Measurements from ENCODE around the gene ARID5B.
A peak's percentile ranks its signal among the peaks of the same experiment; 100 is the strongest.

Gene ARID5B

GRCh38 chr10:61899997-61900828 lies 1.3 kb upstream of the ARID5B start:
- Histone ChIP-seq H3K9ac (ENCODE audit: low read depth, low read length) (peak overlapping the region; percentile 92), H3K4me2 (ENCODE audit: low read length) (peak overlapping the region; percentile 95), H3K27me3 (ENCODE audit: control insufficient read depth, insufficient read depth, low read length) (no peaks in the 10 kb centered on the region), H3K4me1 (ENCODE audit: control insufficient read depth, insufficient read depth, low read length) (peaks cover 48% of the 10 kb centered on the region), H3K4me3 (ENCODE audit: low read length) (peak overlapping the region; percentile 83), H3K36me3 (ENCODE audit: insufficient read depth, low read length) (no peaks in the 10 kb centered on the region), H3K9me3 (replicated peaks; ENCODE audit: low read length) (no peaks in the 10 kb centered on the region)

GRCh38 chr10:61901829-61902444 lies 438 bp downstream of the ARID5B start:
- Histone ChIP-seq H3K36me3 (ENCODE audit: insufficient read depth, low read length) (no peaks in the 10 kb centered on the region), H3K4me2 (ENCODE audit: low read length) (peak overlapping the region; percentile 95), H3K27me3 (ENCODE audit: control insufficient read depth, insufficient read depth, low read length) (no peaks in the 10 kb centered on the region), H3K4me3 (ENCODE audit: low read length) (peak overlapping the region; percentile 83), H3K9me3 (replicated peaks; ENCODE audit: low read length) (no peaks in the 10 kb centered on the region), H3K4me1 (ENCODE audit: control insufficient read depth, insufficient read depth, low read length) (peaks cover 43% of the 10 kb centered on the region), H3K9ac (ENCODE audit: low read depth, low read length) (peak overlapping the region; percentile 83)

- no peaks in the 10 kb centered on the region for H3K36me3 ChIP-seq (ENCODE audit: insufficient read depth, low read length)
- H3K4me1 ChIP-seq (ENCODE audit: control insufficient read depth, insufficient read depth, low read length), result peaks cover 36% of the 10 kb centered on the region
Observed at GRCh38 chr10:61902445-61903220, 1.1 kb downstream of the ARID5B start.

DNA sequence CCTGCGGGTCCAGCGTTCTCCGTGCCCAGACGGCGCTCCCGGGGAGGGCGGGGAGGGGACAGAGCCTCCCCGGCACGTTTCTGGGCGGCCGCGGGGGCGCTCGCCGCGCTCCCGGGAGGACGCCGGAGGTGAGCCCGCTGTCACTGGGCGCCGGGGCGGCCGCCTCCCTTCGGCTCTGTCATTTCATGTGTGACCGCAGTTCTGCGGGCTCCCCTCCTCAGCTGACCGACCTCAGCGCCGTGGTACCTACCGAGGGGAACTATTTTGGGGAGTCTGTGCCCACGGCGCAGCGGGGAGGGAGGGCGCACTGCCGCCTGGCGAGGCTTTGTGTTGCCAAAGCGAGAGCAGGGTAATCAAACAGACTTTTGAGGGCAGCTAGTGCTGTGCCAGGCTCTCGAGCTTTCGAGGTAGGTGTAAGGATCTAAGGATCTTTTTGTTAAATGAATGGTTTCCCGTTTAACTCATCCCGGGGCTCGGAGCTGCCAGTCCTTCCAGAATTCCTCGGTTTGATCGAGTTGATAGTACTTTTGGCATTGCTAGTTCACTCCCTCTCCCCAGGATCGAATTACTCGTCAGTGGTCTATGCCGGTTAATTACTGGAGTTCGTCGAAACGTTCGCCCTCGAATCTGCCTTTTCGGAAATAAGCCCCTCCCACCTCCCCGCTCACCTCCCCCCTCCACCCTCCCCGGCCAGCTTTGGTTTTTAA lies 1.9 kb downstream of the ARID5B start:
- H3K4me1 ChIP-seq (ENCODE audit: control insufficient read depth, insufficient read depth, low read length), result peaks cover 29% of the 10 kb centered on the region
- no peaks in the 10 kb centered on the region for H3K27me3 ChIP-seq (ENCODE audit: control insufficient read depth, insufficient read depth, low read length)
- peak overlapping the region; percentile 83 for H3K4me3 ChIP-seq (ENCODE audit: low read length)
- H3K36me3 ChIP-seq (ENCODE audit: insufficient read depth, low read length), result no peaks in the 10 kb centered on the region
- peak overlapping the region; percentile 83 for H3K9ac ChIP-seq (ENCODE audit: low read depth, low read length)
- peak overlapping the region; percentile 95 for H3K4me2 ChIP-seq (ENCODE audit: low read length)
- no peaks in the 10 kb centered on the region for H3K9me3 ChIP-seq (replicated peaks; ENCODE audit: low read length)

More at GRCh38 chr10:61902445-61903220, 1.1 kb downstream of the ARID5B start:
- Histone ChIP-seq H3K4me3 (ENCODE audit: low read length) (peak overlapping the region; percentile 83), H3K9me3 (replicated peaks; ENCODE audit: low read length) (no peaks in the 10 kb centered on the region), H3K27me3 (ENCODE audit: control insufficient read depth, insufficient read depth, low read length) (no peaks in the 10 kb centered on the region), H3K4me2 (ENCODE audit: low read length) (peak overlapping the region; percentile 95), H3K9ac (ENCODE audit: low read depth, low read length) (peak overlapping the region; percentile 83)

GRCh38 chr10:61903928-61904344 lies 2.4 kb downstream of the ARID5B start:
- Histone ChIP-seq H3K4me2 (ENCODE audit: low read length) (peak overlapping the region; percentile 95), H3K4me1 (ENCODE audit: control insufficient read depth, insufficient read depth, low read length) (peaks cover 23% of the 10 kb centered on the region), H3K4me3 (ENCODE audit: low read length) (peak overlapping the region; percentile 83), H3K9me3 (replicated peaks; ENCODE audit: low read length) (no peaks in the 10 kb centered on the region), H3K27me3 (ENCODE audit: control insufficient read depth, insufficient read depth, low read length) (no peaks in the 10 kb centered on the region), H3K36me3 (ENCODE audit: insufficient read depth, low read length) (no peaks in the 10 kb centered on the region), H3K9ac (ENCODE audit: low read depth, low read length) (peak overlapping the region; percentile 83)

- Histone ChIP-seq H3K4me1 (ENCODE audit: control insufficient read depth, insufficient read depth, low read length) (peaks cover 14% of the 10 kb centered on the region), H3K4me2 (ENCODE audit: low read length) (peak overlapping the region; percentile 95), H3K9me3 (replicated peaks; ENCODE audit: low read length) (no peaks in the 10 kb centered on the region), H3K36me3 (ENCODE audit: insufficient read depth, low read length) (no peaks in the 10 kb centered on the region), H3K9ac (ENCODE audit: low read depth, low read length) (peak overlapping the region; percentile 12), H3K27me3 (ENCODE audit: control insufficient read depth, insufficient read depth, low read length) (no peaks in the 10 kb centered on the region), H3K4me3 (ENCODE audit: low read length) (peak overlapping the region; percentile 83)
Observed at GRCh38 chr10:61904733-61905725, 3.5 kb downstream of the ARID5B start.

GRCh38 chr10:61905837-61906561 lies 4.5 kb downstream of the ARID5B start:
- Histone ChIP-seq H3K4me2 (ENCODE audit: low read length) (no peak overlapping the region), H3K27me3 (ENCODE audit: control insufficient read depth, insufficient read depth, low read length) (no peaks in the 10 kb centered on the region), H3K9me3 (replicated peaks; ENCODE audit: low read length) (no peaks in the 10 kb centered on the region), H3K4me1 (ENCODE audit: control insufficient read depth, insufficient read depth, low read length) (peaks cover 14% of the 10 kb centered on the region), H3K36me3 (ENCODE audit: insufficient read depth, low read length) (no peaks in the 10 kb centered on the region), H3K4me3 (ENCODE audit: low read length) (no peak overlapping the region), H3K9ac (ENCODE audit: low read depth, low read length) (no peak overlapping the region)

DNA sequence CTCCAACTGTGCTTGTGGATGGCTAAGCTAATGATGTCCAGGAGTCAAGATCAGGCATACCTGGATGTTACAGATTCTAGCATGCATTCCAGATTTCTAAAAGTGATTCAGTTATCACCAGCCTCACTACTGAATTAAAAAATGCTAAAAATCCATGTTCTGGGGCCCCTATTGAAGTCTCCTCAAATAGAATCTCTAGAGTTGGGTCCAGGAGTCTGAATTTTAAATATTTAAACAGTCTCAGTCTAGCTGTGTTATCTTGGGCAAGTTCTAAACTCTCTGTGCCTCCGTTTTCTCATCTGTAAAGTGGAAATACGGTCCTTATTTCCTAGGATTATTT lies 5.0 kb downstream of the ARID5B start:
- Histone ChIP-seq H3K4me2 (ENCODE audit: low read length) (no peak overlapping the region), H3K4me1 (ENCODE audit: control insufficient read depth, insufficient read depth, low read length) (peaks cover 14% of the 10 kb centered on the region), H3K4me3 (ENCODE audit: low read length) (no peak overlapping the region), H3K36me3 (ENCODE audit: insufficient read depth, low read length) (no peaks in the 10 kb centered on the region), H3K9me3 (replicated peaks; ENCODE audit: low read length) (no peaks in the 10 kb centered on the region), H3K27me3 (ENCODE audit: control insufficient read depth, insufficient read depth, low read length) (no peaks in the 10 kb centered on the region), H3K9ac (ENCODE audit: low read depth, low read length) (no peak overlapping the region)

- Histone ChIP-seq H3K9ac (ENCODE audit: low read depth, low read length) (no peak overlapping the region), H3K4me1 (ENCODE audit: control insufficient read depth, insufficient read depth, low read length) (peaks cover 14% of the 10 kb centered on the region), H3K36me3 (ENCODE audit: insufficient read depth, low read length) (no peaks in the 10 kb centered on the region)
Observed at GRCh38 chr10:61907011-61907410, 5.5 kb downstream of the ARID5B start.

DNA sequence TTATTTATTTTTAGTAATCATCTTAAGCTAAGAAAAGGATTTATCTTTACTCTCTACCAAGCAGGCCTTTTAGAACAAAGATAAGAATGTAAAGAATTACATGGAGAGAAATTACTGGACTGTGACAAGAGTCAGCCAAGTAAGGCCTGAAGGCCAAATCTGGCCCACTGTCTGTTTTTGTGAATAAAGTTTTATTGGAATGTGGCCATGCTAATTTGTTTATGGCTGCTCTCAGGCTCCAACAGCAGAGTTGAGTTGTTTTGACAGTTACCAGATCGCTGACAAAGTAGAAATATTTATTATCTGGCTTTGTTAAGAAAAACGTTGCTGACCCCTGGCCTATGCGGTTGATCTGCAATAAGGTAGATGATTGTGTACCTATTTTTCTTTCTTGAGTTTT lies 6.1 kb downstream of the ARID5B start:
- H3K9ac ChIP-seq (ENCODE audit: low read depth, low read length), result no peak overlapping the region
- no peak overlapping the region for H3K4me2 ChIP-seq (ENCODE audit: low read length)
- H3K27me3 ChIP-seq (ENCODE audit: control insufficient read depth, insufficient read depth, low read length), result no peaks in the 10 kb centered on the region
- no peaks in the 10 kb centered on the region for H3K36me3 ChIP-seq (ENCODE audit: insufficient read depth, low read length)
- peaks cover 14% of the 10 kb centered on the region for H3K4me1 ChIP-seq (ENCODE audit: control insufficient read depth, insufficient read depth, low read length)
- no peak overlapping the region for H3K4me3 ChIP-seq (ENCODE audit: low read length)
- H3K9me3 ChIP-seq (replicated peaks; ENCODE audit: low read length), result no peaks in the 10 kb centered on the region

More at GRCh38 chr10:61907011-61907410, 5.5 kb downstream of the ARID5B start:
- H3K4me2 ChIP-seq (ENCODE audit: low read length), result no peak overlapping the region
- no peaks in the 10 kb centered on the region for H3K9me3 ChIP-seq (replicated peaks; ENCODE audit: low read length)
- no peak overlapping the region for H3K4me3 ChIP-seq (ENCODE audit: low read length)
- no peaks in the 10 kb centered on the region for H3K27me3 ChIP-seq (ENCODE audit: control insufficient read depth, insufficient read depth, low read length)

Data from skeletal muscle satellite cell (primary cell).